HG02588 (cell line): ENCODE results near the gene DYNC2LI1.

Experiments
- ATAC-seq: cut with Tn5 transposase; IDR thresholded peaks from one replicate; pipeline ENCODE4 v1.9.1; 2021; ENCODE audit warnings: mild to moderate bottlenecking, moderate library complexity; ENCODE audit not compliant: unreplicated experiment

DYNC2LI1 gene

GRCh38 chr2:43812006-43812405 lies 38.2 kb downstream of the DYNC2LI1 start:
- no peak for ATAC-seq

- no peak for ATAC-seq
Observed at GRCh38 chr2:43812947-43813346, 39.1 kb downstream of the DYNC2LI1 start.

GRCh38 chr2:43814711-43815110 lies 40.9 kb downstream of the DYNC2LI1 start:
- ATAC-seq, result no peak

- no peak for ATAC-seq
Observed at GRCh38 chr2:43818761-43819160, 44.9 kb downstream of the DYNC2LI1 start.

GRCh38 chr2:43819491-43820163 lies 45.8 kb downstream of the DYNC2LI1 start:
- ATAC-seq, result no peak

GRCh38 chr2:43822839-43823238 lies 49.0 kb downstream of the DYNC2LI1 start:
- ATAC-seq, result no peak

- ATAC-seq, result no peak
Observed at GRCh38 chr2:43823751-43824150, 49.9 kb downstream of the DYNC2LI1 start.

GRCh38 chr2:43824512-43824911 lies 50.7 kb downstream of the DYNC2LI1 start:
- no peak for ATAC-seq

GRCh38 chr2:43824951-43825493 lies 51.2 kb downstream of the DYNC2LI1 start:
- no peak for ATAC-seq

- no peak for ATAC-seq
Observed at GRCh38 chr2:43825841-43826240, 52.0 kb downstream of the DYNC2LI1 start.

- no peak for ATAC-seq
Observed at GRCh38 chr2:43826305-43827250, 52.7 kb downstream of the DYNC2LI1 start.

- ATAC-seq, result no peak
Observed at GRCh38 chr2:43831543-43832294, 57.9 kb downstream of the DYNC2LI1 start.

GRCh38 chr2:43832457-43832856 lies 58.6 kb downstream of the DYNC2LI1 start:
- ATAC-seq, result no peak

GRCh38 chr2:43837033-43837432 lies 63.2 kb downstream of the DYNC2LI1 start:
- no peak for ATAC-seq

- ATAC-seq, result no peak
Observed at GRCh38 chr2:43837831-43838559, 64.2 kb downstream of the DYNC2LI1 start.

- no peak for ATAC-seq
Observed at GRCh38 chr2:43838560-43839267, 64.9 kb downstream of the DYNC2LI1 start, which contains the start of the genes ABCG5 and ABCG8. Gene ABCG5, minus strand, starts transcription at chr2:43838839. Its CDS starts 160 bp downstream, at chr2:43838679. Gene ABCG8, plus strand, starts transcription at chr2:43838971. Its CDS starts 83 bp downstream, at chr2:43839054.

- ATAC-seq, result no peak
Observed at GRCh38 chr2:43839776-43840564, 66.1 kb downstream of the DYNC2LI1 start.

GRCh38 chr2:43840965-43841364 lies 67.1 kb downstream of the DYNC2LI1 start:
- no peak for ATAC-seq
